ENCODE results near the gene DSC1.

DNA sequence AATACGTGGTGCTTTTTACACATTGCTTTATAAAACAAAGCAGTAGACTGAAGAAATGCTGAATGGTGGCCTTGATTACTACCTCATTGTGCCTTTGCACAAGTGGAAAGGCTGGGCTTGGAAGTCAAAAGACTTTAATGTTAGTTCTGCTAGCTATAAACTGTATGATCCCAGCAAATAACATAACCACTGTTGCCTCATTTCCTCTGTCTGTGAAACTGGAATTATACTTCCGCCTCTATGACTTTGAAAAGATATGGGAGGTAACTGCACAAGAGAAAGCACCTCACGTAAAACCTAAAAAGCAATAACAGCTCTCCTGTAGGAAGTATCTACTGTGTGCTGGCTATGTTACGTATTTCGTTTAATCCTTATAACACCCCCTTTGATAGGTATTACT is 43.4 kb upstream of the DSC1 start:
- TF ChIP-seq, protein P1, sequence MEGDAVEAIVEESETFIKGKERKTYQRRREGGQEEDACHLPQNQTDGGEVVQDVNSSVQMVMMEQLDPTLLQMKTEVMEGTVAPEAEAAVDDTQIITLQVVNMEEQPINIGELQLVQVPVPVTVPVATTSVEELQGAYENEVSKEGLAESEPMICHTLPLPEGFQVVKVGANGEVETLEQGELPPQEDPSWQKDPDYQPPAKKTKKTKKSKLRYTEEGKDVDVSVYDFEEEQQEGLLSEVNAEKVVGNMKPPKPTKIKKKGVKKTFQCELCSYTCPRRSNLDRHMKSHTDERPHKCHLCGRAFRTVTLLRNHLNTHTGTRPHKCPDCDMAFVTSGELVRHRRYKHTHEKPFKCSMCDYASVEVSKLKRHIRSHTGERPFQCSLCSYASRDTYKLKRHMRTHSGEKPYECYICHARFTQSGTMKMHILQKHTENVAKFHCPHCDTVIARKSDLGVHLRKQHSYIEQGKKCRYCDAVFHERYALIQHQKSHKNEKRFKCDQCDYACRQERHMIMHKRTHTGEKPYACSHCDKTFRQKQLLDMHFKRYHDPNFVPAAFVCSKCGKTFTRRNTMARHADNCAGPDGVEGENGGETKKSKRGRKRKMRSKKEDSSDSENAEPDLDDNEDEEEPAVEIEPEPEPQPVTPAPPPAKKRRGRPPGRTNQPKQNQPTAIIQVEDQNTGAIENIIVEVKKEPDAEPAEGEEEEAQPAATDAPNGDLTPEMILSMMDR (IDR thresholded peaks at IDR 0.05) = no peak
- no peak for TF ChIP-seq POLR2A (IDR thresholded peaks at IDR 0.05)

Data from prostate gland (tissue), 2 donors.